ENCODE results near the gene KCNJ6. TPM values are rescaled to one million over a fixed set of nuclear protein-coding genes. Genes with fewer than 3 reads are reported as not detected.

The KCNJ6 gene
- total and polyA plus RNA-seq, 9 of the 15 experiments (the other 6 are each of a cell fraction or from before 2014, with no cell fraction given): 0.06 to 0.21 (median 0.13) TPM; not detected in 1

GRCh38 chr21:37677006-37677405 lies 239.3 kb downstream of the KCNJ6 start:
- no peak overlapping the region for H3K4me2 ChIP-seq (ENCODE audit: insufficient read depth, low read length)
- H3K9ac ChIP-seq (ENCODE audit: insufficient read depth in 1 of 2, low read depth in 2 of 2, low read length in 2 of 2): no peak overlapping the region
- H3K4me3 ChIP-seq: no peak overlapping the region
- no peaks in the 10 kb centered on the region for H3K79me2 ChIP-seq (ENCODE audit: control insufficient read depth, insufficient read depth, low read length)
- ChIA-PET CTCF (ENCODE audit: low intra/inter-chr PET ratio) (no interaction called here), POLR2A (no interaction called here)
- H3K4me1 ChIP-seq (replicated peaks in 1 of 2; ENCODE audit: control insufficient read depth in 2 of 2, insufficient read depth in 2 of 2, low read length in 2 of 2): peaks cover 0 to 5% of the 10 kb centered on the region in 2 experiments; a peak in 2 of 5 replicates
- 0 out of 2 replicates have a peak, but pooled peaks cover 7% of the 10 kb centered on the region for H4K20me1 ChIP-seq (replicated peaks; ENCODE audit: control insufficient read depth, insufficient read depth, low read length)
- in situ Hi-C loops (cut with MboI) (no loop called here), intact Hi-C loops (cut with micrococcal nuclease) (loop anchor here (10.0 kb wide), 1 partner anchor 678 kb away; no protein-coding TSS in a partner anchor)
- no peaks in the 10 kb centered on the region for H3K36me3 ChIP-seq (ENCODE audit: control insufficient read depth, insufficient read depth, low read length)
- no peak overlapping the region for H2AFZ ChIP-seq (ENCODE audit: low read depth, low read length)
- BruUV-seq (replicated peaks): no TSS peak
- WGBS (ENCODE audit: insufficient coverage, low coverage, missing lambda C conversion rate): 0% methylated on average over 4 of the region's 4 CpGs
- no peaks in the 10 kb centered on the region for H3K9me3 ChIP-seq (replicated peaks; ENCODE audit: control insufficient read depth, insufficient read depth, low read depth, low read length)
- no peaks in the 10 kb centered on the region for H3K9me1 ChIP-seq (ENCODE audit: control insufficient read depth, insufficient read depth, low read length)
- TF ChIP-seq FOXM1 (IDR thresholded peaks at IDR 0.05; ENCODE audit: low read depth) (no peak), FOXM1 (CRISPR knock-in tag; IDR thresholded peaks at IDR 0.05; ENCODE audit: low read depth) (no peak), STAT5A (IDR thresholded peaks at IDR 0.05; ENCODE audit: borderline replicate concordance, low read length) (no peak), ZNF586 (CRISPR knock-in tag; conservative IDR thresholded peaks at IDR 0.05) (no peak), ZBTB11 (CRISPR knock-in tag; IDR thresholded peaks at IDR 0.05) (no peak), CREM (IDR thresholded peaks at IDR 0.05; ENCODE audit: low read depth) (no peak), KAT8 (IDR thresholded peaks at IDR 0.05; ENCODE audit: low read depth) (no peak), MYNN (IDR thresholded peaks at IDR 0.05) (no peak), MYNN (CRISPR knock-in tag; IDR thresholded peaks at IDR 0.05) (no peak), RBM14 (IDR thresholded peaks at IDR 0.05; ENCODE audit: borderline replicate concordance, insufficient read depth, low read depth, low read length) (no peak), NFYB (IDR thresholded peaks at IDR 0.05; ENCODE audit: extremely low read depth, insufficient read length) (no peak)
- ATAC-seq (no peak), DNase-seq (ENCODE audit: extremely low read depth in 1 of 4, low spot score in 3 of 4) (no peak), FAIRE-seq (no peak)
- H3K27me3 ChIP-seq (ENCODE audit: control insufficient read depth in 2 of 2, insufficient read depth in 2 of 2, low read length in 2 of 2): peaks cover 19 to 41% of the 10 kb centered on the region in 2 experiments
- no peak overlapping the region for H3K27ac ChIP-seq (ENCODE audit: extremely low read depth, low read depth, low read length)

All from K562 (cell line).